SK-N-SH (cell line): Measurements from ENCODE around the gene AGBL3.

ENCODE experiments used
- CHD2 ChIP-seq: fragments of 150-350 bp; IDR thresholded peaks from 2 replicates; pipeline ENCODE4 v1.6.1; 2018; ENCODE audit warnings: low read length; ENCODE audit not compliant: partially characterized antibody
- FOSL2 ChIP-seq: IDR thresholded peaks from 2 replicates; pipeline ENCODE4 v1.4.0; 2012; ENCODE audit warnings: low read depth, mild to moderate bottlenecking, moderate library complexity, borderline replicate concordance
- NFIC ChIP-seq: IDR thresholded peaks from 2 replicates; pipeline ENCODE4 v1.4.0; 2012; ENCODE audit warnings: borderline replicate concordance
- POLR2AphosphoS5 ChIP-seq: IDR thresholded peaks from 2 replicates; pipeline ENCODE4 v1.6.1; 2012; ENCODE audit warnings: low read depth, low read length
- RFX5 ChIP-seq: IDR thresholded peaks from 2 replicates; pipeline ENCODE4 v1.6.1; 2012; ENCODE audit warnings: mild to moderate bottlenecking, improper control_type of control experiment, low read length
- TAF1 ChIP-seq: IDR thresholded peaks from 2 replicates; pipeline ENCODE4 v1.6.1; 2012; ENCODE audit warnings: low read depth, mild to moderate bottlenecking, low read length, moderate library complexity, borderline replicate concordance
- TF ChIP-seq, protein P1 (sequence below): fragments of 200-600 bp; sonication (generic); IDR thresholded peaks from 2 replicates; pipeline ENCODE4 v1.6.1; 2017; ENCODE audit warnings: antibody characterized with exemption, mild to moderate bottlenecking, moderate library complexity
- TF ChIP-seq, protein P2 (sequence below): IDR thresholded peaks from 2 replicates; pipeline ENCODE4 v1.6.1; 2012; ENCODE audit warnings: mild to moderate bottlenecking, low read depth, low read length, moderate library complexity
- TF ChIP-seq, protein P3 (sequence below): fragments of 150-350 bp; IDR thresholded peaks from 2 replicates; pipeline ENCODE4 v1.6.1; 2017; ENCODE audit warnings: antibody characterized with exemption, low read length, low read depth, borderline replicate concordance

DNA sequence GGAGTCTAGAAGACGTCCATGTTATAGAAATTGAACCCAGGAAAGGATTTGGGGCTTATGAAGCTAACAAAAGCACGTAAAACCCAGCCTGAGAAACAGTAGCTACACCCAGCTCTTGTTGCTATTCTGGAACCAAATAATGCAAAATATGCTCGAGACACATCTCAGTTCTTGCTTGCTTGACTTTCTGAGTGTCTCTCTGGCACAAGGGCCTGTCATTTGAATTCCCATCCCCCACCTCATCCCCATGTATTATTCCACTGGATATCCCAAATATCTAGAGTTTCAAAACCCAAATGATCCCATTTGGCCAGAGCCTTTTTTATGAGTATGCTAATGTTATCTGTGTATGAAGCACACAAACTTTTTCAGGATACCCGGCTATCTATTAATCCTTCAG, 48.2 kb upstream of the AGBL3 start:
- TF ChIP-seq FOSL2 (no peak), TAF1 (no peak), POLR2AphosphoS5 (no peak), CHD2 (no peak), RFX5 (no peak), NFIC (no peak)
- TF ChIP-seq, protein P1, sequence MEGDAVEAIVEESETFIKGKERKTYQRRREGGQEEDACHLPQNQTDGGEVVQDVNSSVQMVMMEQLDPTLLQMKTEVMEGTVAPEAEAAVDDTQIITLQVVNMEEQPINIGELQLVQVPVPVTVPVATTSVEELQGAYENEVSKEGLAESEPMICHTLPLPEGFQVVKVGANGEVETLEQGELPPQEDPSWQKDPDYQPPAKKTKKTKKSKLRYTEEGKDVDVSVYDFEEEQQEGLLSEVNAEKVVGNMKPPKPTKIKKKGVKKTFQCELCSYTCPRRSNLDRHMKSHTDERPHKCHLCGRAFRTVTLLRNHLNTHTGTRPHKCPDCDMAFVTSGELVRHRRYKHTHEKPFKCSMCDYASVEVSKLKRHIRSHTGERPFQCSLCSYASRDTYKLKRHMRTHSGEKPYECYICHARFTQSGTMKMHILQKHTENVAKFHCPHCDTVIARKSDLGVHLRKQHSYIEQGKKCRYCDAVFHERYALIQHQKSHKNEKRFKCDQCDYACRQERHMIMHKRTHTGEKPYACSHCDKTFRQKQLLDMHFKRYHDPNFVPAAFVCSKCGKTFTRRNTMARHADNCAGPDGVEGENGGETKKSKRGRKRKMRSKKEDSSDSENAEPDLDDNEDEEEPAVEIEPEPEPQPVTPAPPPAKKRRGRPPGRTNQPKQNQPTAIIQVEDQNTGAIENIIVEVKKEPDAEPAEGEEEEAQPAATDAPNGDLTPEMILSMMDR: no peak
- TF ChIP-seq, protein P2, sequence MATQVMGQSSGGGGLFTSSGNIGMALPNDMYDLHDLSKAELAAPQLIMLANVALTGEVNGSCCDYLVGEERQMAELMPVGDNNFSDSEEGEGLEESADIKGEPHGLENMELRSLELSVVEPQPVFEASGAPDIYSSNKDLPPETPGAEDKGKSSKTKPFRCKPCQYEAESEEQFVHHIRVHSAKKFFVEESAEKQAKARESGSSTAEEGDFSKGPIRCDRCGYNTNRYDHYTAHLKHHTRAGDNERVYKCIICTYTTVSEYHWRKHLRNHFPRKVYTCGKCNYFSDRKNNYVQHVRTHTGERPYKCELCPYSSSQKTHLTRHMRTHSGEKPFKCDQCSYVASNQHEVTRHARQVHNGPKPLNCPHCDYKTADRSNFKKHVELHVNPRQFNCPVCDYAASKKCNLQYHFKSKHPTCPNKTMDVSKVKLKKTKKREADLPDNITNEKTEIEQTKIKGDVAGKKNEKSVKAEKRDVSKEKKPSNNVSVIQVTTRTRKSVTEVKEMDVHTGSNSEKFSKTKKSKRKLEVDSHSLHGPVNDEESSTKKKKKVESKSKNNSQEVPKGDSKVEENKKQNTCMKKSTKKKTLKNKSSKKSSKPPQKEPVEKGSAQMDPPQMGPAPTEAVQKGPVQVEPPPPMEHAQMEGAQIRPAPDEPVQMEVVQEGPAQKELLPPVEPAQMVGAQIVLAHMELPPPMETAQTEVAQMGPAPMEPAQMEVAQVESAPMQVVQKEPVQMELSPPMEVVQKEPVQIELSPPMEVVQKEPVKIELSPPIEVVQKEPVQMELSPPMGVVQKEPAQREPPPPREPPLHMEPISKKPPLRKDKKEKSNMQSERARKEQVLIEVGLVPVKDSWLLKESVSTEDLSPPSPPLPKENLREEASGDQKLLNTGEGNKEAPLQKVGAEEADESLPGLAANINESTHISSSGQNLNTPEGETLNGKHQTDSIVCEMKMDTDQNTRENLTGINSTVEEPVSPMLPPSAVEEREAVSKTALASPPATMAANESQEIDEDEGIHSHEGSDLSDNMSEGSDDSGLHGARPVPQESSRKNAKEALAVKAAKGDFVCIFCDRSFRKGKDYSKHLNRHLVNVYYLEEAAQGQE: no peak
- TF ChIP-seq, protein P3, sequence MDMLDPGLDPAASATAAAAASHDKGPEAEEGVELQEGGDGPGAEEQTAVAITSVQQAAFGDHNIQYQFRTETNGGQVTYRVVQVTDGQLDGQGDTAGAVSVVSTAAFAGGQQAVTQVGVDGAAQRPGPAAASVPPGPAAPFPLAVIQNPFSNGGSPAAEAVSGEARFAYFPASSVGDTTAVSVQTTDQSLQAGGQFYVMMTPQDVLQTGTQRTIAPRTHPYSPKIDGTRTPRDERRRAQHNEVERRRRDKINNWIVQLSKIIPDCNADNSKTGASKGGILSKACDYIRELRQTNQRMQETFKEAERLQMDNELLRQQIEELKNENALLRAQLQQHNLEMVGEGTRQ: no peak
